Mesendoderm (in vitro differentiated cells): ENCODE results near the gene KNSTRN. TPM values are rescaled to one million over a fixed set of nuclear protein-coding genes. Genes with fewer than 3 reads are reported as not detected.

Experiments used
- DNase-seq: peaks from one replicate; pipeline ENCODE4 v3.0.0; 2013
- H2AK5ac ChIP-seq: 2 replicates; pipeline ENCODE4 v1.6.1; 2013; ENCODE audit warnings: low read length, inconsistent platforms
- H2BK120ac ChIP-seq: 2 replicates; pipeline ENCODE4 v1.6.1; 2013; ENCODE audit warnings: low read depth, mild to moderate bottlenecking, low read length, moderate library complexity, mixed read lengths
- H2BK15ac ChIP-seq: replicated peaks from 2 replicates; pipeline ENCODE4 v1.6.1; 2013; ENCODE audit warnings: low read depth, mild to moderate bottlenecking, moderate library complexity
- H2BK5ac ChIP-seq: 2 replicates; pipeline ENCODE4 v1.6.1; 2013; ENCODE audit warnings: low read length, inconsistent platforms
- H3K18ac ChIP-seq: 2 replicates; pipeline ENCODE4 v1.6.1; 2013; ENCODE audit warnings: mild to moderate bottlenecking, low read length, mixed read lengths
- H3K23ac ChIP-seq: one replicate; pipeline ENCODE4 v1.6.1; 2013; ENCODE audit warnings: low read length
- H3K27ac ChIP-seq: 2 replicates; pipeline ENCODE4 v1.5.1; 2013; ENCODE audit warnings: low read depth, mild to moderate bottlenecking, inconsistent platforms, low read length, moderate library complexity
- H3K27me3 ChIP-seq: 2 replicates; pipeline ENCODE4 v1.6.1; 2013; ENCODE audit warnings: low read length, control low read depth, mild to moderate bottlenecking, inconsistent platforms; ENCODE audit not compliant: insufficient read depth, poor library complexity
- H3K36me3 ChIP-seq: 2 replicates; pipeline ENCODE4 v1.6.1; 2013; ENCODE audit warnings: low read length, inconsistent platforms; ENCODE audit not compliant: control insufficient read depth, insufficient read depth
- H3K4ac ChIP-seq: one replicate; pipeline ENCODE4 v1.6.1; 2013; ENCODE audit warnings: low read depth, mild to moderate bottlenecking, low read length, moderate library complexity
- H3K4me1 ChIP-seq: 2 replicates; pipeline ENCODE4 v1.6.1; 2013; ENCODE audit warnings: low read depth, low read length, inconsistent platforms; ENCODE audit not compliant: control insufficient read depth
- H3K4me2 ChIP-seq: 2 replicates; pipeline ENCODE4 v1.6.1; 2013; ENCODE audit warnings: low read length
- H3K4me3 ChIP-seq: 2 replicates; pipeline ENCODE4 v1.5.1; 2013; ENCODE audit warnings: mild to moderate bottlenecking, low read length
- H3K56ac ChIP-seq: one replicate; pipeline ENCODE4 v1.6.1; 2013; ENCODE audit warnings: low read length
- H3K79me1 ChIP-seq: 2 replicates; pipeline ENCODE4 v1.6.1; 2013; ENCODE audit warnings: low read length, inconsistent platforms
- H3K79me2 ChIP-seq: 2 replicates; pipeline ENCODE4 v1.6.1; 2013; ENCODE audit warnings: mild to moderate bottlenecking, low read length; ENCODE audit not compliant: control insufficient read depth, insufficient read depth
- H3K9ac ChIP-seq: 2 replicates; pipeline ENCODE4 v1.6.1; 2013; ENCODE audit warnings: low read length, inconsistent platforms
- H4K5ac ChIP-seq: one replicate; pipeline ENCODE4 v1.6.1; 2013; ENCODE audit warnings: low read length
- H4K8ac ChIP-seq: one replicate; pipeline ENCODE4 v1.6.1; 2013; ENCODE audit warnings: low read depth, mild to moderate bottlenecking, control low read depth, low read length, moderate library complexity
- WGBS: extraction: QIAGEN DNeasy Blood & Tissue Kit; methylation state at CpG from one replicate; pipeline ENCODE4 v1.1.7; 2013; ENCODE audit warnings: low lambda C conversion rate, missing lambda C conversion rate; ENCODE audit not compliant: insufficient coverage; ENCODE audit errors: extremely low coverage; 5-methylcytosine and 5-hydroxymethylcytosine counted together
- polyA plus RNA-seq, 2 experiments: library from polyadenylated mRNA; stranded (reverse); fragments of 200-250 nt; gene quantifications; one replicate each; pipeline ENCODE4 v1.2.3, GENCODE V29; 2013

The KNSTRN gene, protein sequence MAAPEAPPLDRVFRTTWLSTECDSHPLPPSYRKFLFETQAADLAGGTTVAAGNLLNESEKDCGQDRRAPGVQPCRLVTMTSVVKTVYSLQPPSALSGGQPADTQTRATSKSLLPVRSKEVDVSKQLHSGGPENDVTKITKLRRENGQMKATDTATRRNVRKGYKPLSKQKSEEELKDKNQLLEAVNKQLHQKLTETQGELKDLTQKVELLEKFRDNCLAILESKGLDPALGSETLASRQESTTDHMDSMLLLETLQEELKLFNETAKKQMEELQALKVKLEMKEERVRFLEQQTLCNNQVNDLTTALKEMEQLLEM
- polyA plus RNA-seq (2013, experiment 1 of 2) = 59.1 TPM
- polyA plus RNA-seq (2013, experiment 2 of 2) = 60.3 TPM

DNA sequence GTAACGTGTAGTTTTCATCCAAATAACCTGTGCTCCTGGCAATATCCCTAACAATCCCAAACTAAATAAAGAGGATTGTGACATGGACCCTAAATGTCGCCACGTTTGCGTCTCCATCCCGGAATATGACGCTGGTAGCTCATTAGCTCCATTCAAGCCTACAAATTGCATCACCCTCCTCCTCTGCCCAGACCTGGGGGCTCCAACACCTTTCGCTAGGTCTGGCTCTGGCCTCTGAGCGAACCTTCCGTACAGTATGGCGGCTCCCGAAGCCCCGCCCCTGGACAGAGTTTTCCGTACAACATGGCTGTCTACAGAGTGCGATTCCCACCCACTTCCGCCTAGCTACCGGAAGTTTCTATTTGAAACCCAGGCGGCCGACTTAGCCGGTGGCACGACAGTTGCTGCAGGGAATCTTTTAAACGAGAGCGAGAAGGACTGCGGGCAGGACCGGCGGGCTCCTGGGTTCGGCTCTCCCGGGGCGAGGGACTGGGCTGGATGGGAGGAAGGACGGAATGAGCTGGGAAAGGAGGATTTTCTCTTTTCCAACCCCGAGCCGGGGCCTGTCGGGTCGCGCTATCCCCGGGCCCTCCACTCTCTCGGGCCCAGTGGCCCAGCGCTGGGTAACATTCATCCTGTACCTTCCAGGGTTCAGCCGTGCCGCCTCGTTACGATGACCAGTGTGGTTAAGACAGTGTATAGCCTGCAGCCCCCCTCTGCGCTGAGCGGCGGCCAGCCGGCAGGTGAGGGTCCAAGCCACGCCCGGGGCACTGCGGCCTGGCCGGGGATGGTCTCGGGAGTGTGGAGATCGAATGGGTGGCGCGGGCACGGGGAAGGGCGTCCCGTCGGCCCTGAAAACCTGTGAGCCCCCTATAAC is at the start of gene KNSTRN:
TSS of gene KNSTRN (plus strand) at position 142 of the 877 bp plus-strand sequence. CDS start at position 257, 115 bp downstream.
- H4K8ac ChIP-seq = no peak within 1 kb of the TSS
- no peak within 1 kb of the TSS for H3K27ac ChIP-seq
- peaks cover 10% of the 10 kb centered on the region for H3K79me1 ChIP-seq
- peaks cover 15% of the 10 kb centered on the region for H3K36me3 ChIP-seq
- no peak within 1 kb of the TSS for H2BK15ac ChIP-seq
- peak within 1 kb of the TSS; percentile 20 for H3K18ac ChIP-seq
- peaks cover 2% of the 10 kb centered on the region for H3K4me1 ChIP-seq
- peaks cover 17% of the 10 kb centered on the region for H3K79me2 ChIP-seq
- no peak within 1 kb of the TSS for H4K5ac ChIP-seq
- no peak within 1 kb of the TSS for H2AK5ac ChIP-seq
- peak within 1 kb of the TSS; percentile 68 for H3K23ac ChIP-seq
- peak; percentile 97 for DNase-seq
- no peaks in the 10 kb centered on the region for H3K27me3 ChIP-seq
- H3K4me2 ChIP-seq = peak within 1 kb of the TSS; percentile 59
- H2BK5ac ChIP-seq = no peak within 1 kb of the TSS
- WGBS = no CpG with 5 or more reads among the region's 57 CpGs
- H2BK120ac ChIP-seq = no peak within 1 kb of the TSS
- H3K4me3 ChIP-seq = peak within 1 kb of the TSS; percentile 97
- H3K9ac ChIP-seq = peak within 1 kb of the TSS; percentile 82
- H3K4ac ChIP-seq = no peak within 1 kb of the TSS
- peak within 1 kb of the TSS; percentile 98 for H3K56ac ChIP-seq

DNA sequence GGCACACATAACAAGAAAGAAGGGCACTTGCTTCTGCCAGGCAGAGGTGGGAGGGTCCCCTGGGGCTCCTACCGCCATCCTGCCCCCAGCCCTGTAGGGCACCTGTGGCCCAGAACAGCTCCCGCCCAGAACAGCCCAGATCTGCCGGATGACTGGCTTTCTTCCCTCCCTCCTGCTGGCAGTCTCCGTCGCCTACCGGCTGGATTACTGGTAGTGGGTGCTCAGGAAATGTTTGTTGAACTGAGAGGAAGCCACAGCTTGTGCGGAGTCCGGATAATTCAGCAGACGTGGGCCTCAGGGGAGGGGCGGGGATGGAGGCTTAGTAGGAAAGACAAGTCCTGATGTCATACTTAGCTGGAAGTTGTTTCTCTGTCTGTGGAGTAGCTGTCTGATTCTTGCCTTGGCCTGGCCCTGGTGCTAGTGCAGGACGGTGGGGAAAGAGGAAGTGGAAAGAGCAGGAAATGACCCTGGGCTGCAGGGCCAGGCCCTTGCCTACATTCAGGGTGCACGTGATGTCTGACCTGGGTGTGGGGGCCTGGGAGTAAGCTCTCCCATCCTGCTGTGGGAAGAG is 48.5 kb upstream of the KNSTRN start:
- DNase-seq = no peak
- no peaks in the 10 kb centered on the region for H3K79me2 ChIP-seq
- no peak overlapping the region for H2BK5ac ChIP-seq
- no peaks in the 10 kb centered on the region for H3K4me1 ChIP-seq
- no peak overlapping the region for H3K4ac ChIP-seq
- no peak overlapping the region for H2BK15ac ChIP-seq
- H4K5ac ChIP-seq = no peak overlapping the region
- WGBS = no CpG with 5 or more reads among the region's 12 CpGs
- H3K23ac ChIP-seq = no peak overlapping the region
- H3K9ac ChIP-seq = no peak overlapping the region
- no peak overlapping the region for H3K18ac ChIP-seq
- no peak overlapping the region for H3K4me3 ChIP-seq
- H2AK5ac ChIP-seq = no peak overlapping the region
- no peak overlapping the region for H3K4me2 ChIP-seq
- no peak overlapping the region for H4K8ac ChIP-seq
- no peaks in the 10 kb centered on the region for H3K27me3 ChIP-seq
- H3K36me3 ChIP-seq = no peaks in the 10 kb centered on the region
- peak overlapping the region; percentile 15 for H3K56ac ChIP-seq
- no peaks in the 10 kb centered on the region for H3K79me1 ChIP-seq
- H3K27ac ChIP-seq = no peak overlapping the region
- no peak overlapping the region for H2BK120ac ChIP-seq

DNA sequence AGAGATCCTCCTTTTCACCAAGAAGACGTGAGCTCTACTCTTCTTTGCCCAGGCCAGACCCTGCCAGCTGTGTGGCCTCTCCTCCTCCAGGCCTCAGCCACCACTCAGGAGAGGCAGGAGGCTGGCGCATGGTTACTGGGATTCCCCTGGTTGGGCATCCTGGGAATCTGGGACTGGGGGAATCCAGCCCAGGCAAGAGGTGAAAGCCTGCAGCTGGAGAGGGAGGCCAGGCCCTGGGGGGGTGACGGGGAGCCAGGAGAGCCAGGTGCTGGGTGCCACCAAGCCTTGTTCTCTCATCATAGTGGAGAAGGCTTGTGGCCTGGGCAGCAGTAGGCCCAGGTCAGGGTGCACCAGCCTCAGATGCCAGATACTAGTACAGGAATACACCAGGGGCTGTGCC is 48.0 kb upstream of the KNSTRN start:
- no peak overlapping the region for H3K27ac ChIP-seq
- WGBS = no CpG with 5 or more reads among the region's 3 CpGs
- H2AK5ac ChIP-seq = no peak overlapping the region
- H3K9ac ChIP-seq = no peak overlapping the region
- no peak overlapping the region for H3K4ac ChIP-seq
- no peak overlapping the region for H3K4me3 ChIP-seq
- H2BK120ac ChIP-seq = no peak overlapping the region
- no peaks in the 10 kb centered on the region for H3K4me1 ChIP-seq
- no peak overlapping the region for H3K18ac ChIP-seq
- no peaks in the 10 kb centered on the region for H3K27me3 ChIP-seq
- H4K8ac ChIP-seq = no peak overlapping the region
- no peak overlapping the region for H2BK15ac ChIP-seq
- no peaks in the 10 kb centered on the region for H3K36me3 ChIP-seq
- no peak overlapping the region for H3K56ac ChIP-seq
- no peaks in the 10 kb centered on the region for H3K79me2 ChIP-seq
- no peak overlapping the region for H2BK5ac ChIP-seq
- no peak for DNase-seq
- no peaks in the 10 kb centered on the region for H3K79me1 ChIP-seq
- H3K23ac ChIP-seq = no peak overlapping the region
- H3K4me2 ChIP-seq = no peak overlapping the region
- H4K5ac ChIP-seq = no peak overlapping the region

DNA sequence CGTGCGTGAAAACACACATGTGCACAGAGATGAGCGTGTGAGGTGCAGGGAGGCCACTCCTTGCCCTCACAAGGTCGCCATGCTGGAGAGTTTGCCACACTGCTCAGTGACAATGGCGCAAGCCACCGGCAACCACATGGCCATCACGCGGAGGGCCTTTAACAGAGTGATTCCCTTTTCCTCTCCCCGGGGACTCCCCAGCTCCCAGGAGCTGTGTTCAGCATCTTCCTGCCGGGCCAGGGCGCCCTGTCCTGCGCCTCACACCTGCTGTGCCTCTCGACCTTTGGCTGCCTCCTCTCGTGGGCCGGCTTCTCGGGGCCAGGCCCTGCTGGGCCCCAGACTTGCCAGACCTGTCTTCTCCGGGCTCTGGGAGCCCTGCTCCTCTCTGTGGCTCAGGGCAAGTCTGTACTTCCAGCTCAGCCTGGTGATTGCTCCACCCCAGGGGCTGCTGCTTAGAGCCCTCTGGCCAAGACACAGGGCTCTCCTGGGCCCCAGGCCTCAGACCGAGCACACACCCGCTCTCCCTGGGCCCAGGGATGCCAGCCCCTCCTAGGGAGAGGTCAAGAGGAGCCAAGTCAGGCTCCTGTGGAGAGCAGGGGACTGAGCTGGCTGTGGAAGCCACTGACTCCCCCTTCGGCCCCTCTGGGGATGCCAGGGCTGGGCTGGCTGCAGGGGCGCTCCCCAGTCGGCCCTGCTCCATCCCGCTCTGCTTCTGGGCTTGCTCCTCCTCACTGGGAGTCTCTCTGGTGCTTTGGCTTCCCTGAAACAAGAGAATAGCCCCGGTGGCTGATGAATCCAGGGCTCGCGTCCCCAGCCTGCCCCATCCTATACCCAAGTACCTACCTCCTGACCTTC is 47.4 kb upstream of the KNSTRN start:
- Histone ChIP-seq H2BK120ac (no peak overlapping the region), H3K36me3 (no peaks in the 10 kb centered on the region), H3K79me1 (no peaks in the 10 kb centered on the region), H4K8ac (no peak overlapping the region), H3K4me2 (no peak overlapping the region), H3K4ac (no peak overlapping the region), H2BK5ac (no peak overlapping the region), H3K56ac (no peak overlapping the region), H3K27me3 (no peaks in the 10 kb centered on the region), H3K79me2 (no peaks in the 10 kb centered on the region), H3K23ac (no peak overlapping the region), H3K9ac (no peak overlapping the region), H3K27ac (no peak overlapping the region), H4K5ac (no peak overlapping the region), H3K18ac (no peak overlapping the region), H2BK15ac (no peak overlapping the region), H3K4me3 (no peak overlapping the region), H3K4me1 (no peaks in the 10 kb centered on the region), H2AK5ac (no peak overlapping the region)
- no peak for DNase-seq
- WGBS = no CpG with 5 or more reads among the region's 26 CpGs

GRCh38 chr15:40335938-40336743 is 46.4 kb upstream of the KNSTRN start:
- DNase-seq = no peak
- Histone ChIP-seq H2BK5ac (no peak overlapping the region), H3K36me3 (no peaks in the 10 kb centered on the region), H3K4me1 (no peaks in the 10 kb centered on the region), H3K56ac (no peak overlapping the region), H3K4me3 (no peak overlapping the region), H3K9ac (no peak overlapping the region), H3K18ac (no peak overlapping the region), H3K27ac (no peak overlapping the region), H2AK5ac (no peak overlapping the region), H2BK120ac (no peak overlapping the region), H3K27me3 (no peaks in the 10 kb centered on the region), H3K4ac (no peak overlapping the region), H3K23ac (no peak overlapping the region), H2BK15ac (no peak overlapping the region), H3K4me2 (no peak overlapping the region), H4K8ac (no peak overlapping the region), H3K79me2 (no peaks in the 10 kb centered on the region), H3K79me1 (no peaks in the 10 kb centered on the region), H4K5ac (no peak overlapping the region)
- WGBS = no CpG with 5 or more reads among the region's 13 CpGs
